ENCODE results near the gene NFIA.

DNA sequence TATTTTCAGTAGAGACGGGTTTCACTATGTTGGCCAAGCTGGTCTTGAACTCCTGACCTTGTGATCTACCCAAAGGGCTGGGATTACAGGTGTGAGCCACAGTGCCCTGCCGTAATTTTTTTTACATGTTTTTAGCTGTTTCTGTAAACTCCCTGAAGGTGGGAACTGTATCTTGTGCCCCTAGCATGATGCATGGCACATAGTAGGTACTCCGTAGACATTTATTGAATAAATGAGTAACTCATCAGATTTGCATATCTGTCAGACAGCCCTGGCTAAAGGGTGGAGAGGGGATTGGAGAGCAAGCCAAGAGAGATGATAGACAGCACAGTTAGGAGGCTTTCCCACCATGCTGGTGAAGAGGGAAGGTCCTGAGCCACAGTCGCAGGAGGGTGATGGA lies 247.2 kb downstream of the NFIA start:
- no peak for TF ChIP-seq CTCF (IDR thresholded peaks at IDR 0.05)
- TF ChIP-seq POLR2A (IDR thresholded peaks at IDR 0.05): no peak

All from esophagus squamous epithelium (tissue), 4 donors.